Ovary (tissue), 9 donors: ENCODE measurements around the gene CYB5A. TPM values are rescaled to one million over a fixed set of nuclear protein-coding genes. Genes with fewer than 3 reads are reported as not detected.

ENCODE experiments used
- DNase-seq, 5 donors: peaks; one replicate each; pipeline ENCODE4 v3.0.0-alpha.2; 2019 to 2020
- H3K27ac ChIP-seq, 2 donors: fragments of 200-600 bp; one replicate each; pipeline versions ENCODE4 v1.5.1 to v1.8.0; 2019 to 2022
- H3K27me3 ChIP-seq: fragments of 200-600 bp; one replicate; pipeline ENCODE4 v1.8.0; 2022
- H3K36me3 ChIP-seq: fragments of 200-600 bp; sonication (generic); one replicate; pipeline ENCODE4 v1.5.1; 2019
- H3K4me1 ChIP-seq: one replicate; pipeline ENCODE4 v1.8.1; 2013; ENCODE audit warnings: mild to moderate bottlenecking, moderate library complexity; ENCODE audit not compliant: insufficient read depth
- H3K4me3 ChIP-seq: fragments of 200-600 bp; sonication (generic); one replicate; pipeline ENCODE4 v1.5.1; 2017
- H3K9me3 ChIP-seq, 2 donors: fragments of 200-600 bp in 1 of 2; sonication (generic) in 1 of 2; one replicate each; pipeline versions ENCODE4 v1.5.1 to v1.8.1; 2013 to 2019; ENCODE audit warnings: mild to moderate bottlenecking in 1 of 2, moderate library complexity in 1 of 2
- CTCF ChIP-seq, 3 donors: fragments of 450-650 bp in 2 of 3; fragments of 200-600 bp in 1 of 3; IDR thresholded peaks; one replicate each; pipeline versions ENCODE4 v1.5.1 to v1.8.0; 2016 to 2022; ENCODE audit warnings: antibody characterized with exemption in 3 of 3, mild to moderate bottlenecking in 1 of 3
- EP300 ChIP-seq: sonication (generic); formaldehyde crosslinking; IDR thresholded peaks from one replicate; pipeline ENCODE4 v1.6.1; 2017; ENCODE audit warnings: antibody characterized with exemption
- POLR2A ChIP-seq: fragments of 450-650 bp; IDR thresholded peaks from one replicate; pipeline ENCODE4 v1.6.1; 2017; ENCODE audit warnings: antibody characterized with exemption, mild to moderate bottlenecking, moderate library complexity
- WGBS, 3 donors: extraction: QIAGEN DNeasy Blood & Tissue Kit in 1 of 3; methylation state at CpG; one replicate each; pipeline versions ENCODE4 v1.1.5 to v1.1.7; 2013 to 2017; 5-methylcytosine and 5-hydroxymethylcytosine counted together
- intact Hi-C, 4 donors: fragments of 100-400 bp; cut with DNase I; formaldehyde crosslinking; loops; one replicate each; pipeline versions ENCODE4 v1.11.0 to v1.15.1; 2022 to 2023
- polyA plus RNA-seq, 2 donors: library from polyadenylated mRNA; stranded (reverse); fragments of 200-250 nt in 1 of 2; fragments of 350-450 nt in 1 of 2; fragmentation: Illumina TruSeq in 1 of 2; extraction: RNeasy Lipid Tissue Mini Kit (QIAGEN cat#74804) in 1 of 2; gene quantifications; one replicate each; pipeline ENCODE4 v1.2.3, GENCODE V29; 2013 to 2014
- total RNA-seq, 7 donors: library from RNA; depleted of rRNA in 2 of 7; stranded (reverse); fragments of >200 nt in 2 of 7; fragmentation: NEBNext Ultra II Directional in 3 of 7; extraction: Animal tissue kit (Norgen Biotek cat#: 25700) in 3 of 7; gene quantifications; one replicate each; pipeline versions ENCODE4 v1.1.0 to v1.2.4, GENCODE V29; 2016 to 2023
- donor health status: DM: no; HTN: no; CAD: no; lungs with moderate emphysema.
- donor health status: DM: no; HTN: no; CAD: no.
- donor health status: Bipolar disorder and iron deficiency.
- donor health status: DM: yes; HTN: yes; CAD: no.
- donor health status: DM: no; HTN: no; CAD: no.
- donor health status: DM: yes; HTN: yes; CAD: no.

CYB5A gene
- total and polyA plus RNA-seq, 9 donors, result 158 to 454 (median 293) TPM

GRCh38 chr18:74239567-74239966, 52.2 kb downstream of the CYB5A start:
- no peaks in the 10 kb centered on the region for H3K9me3 ChIP-seq
- H3K4me1 ChIP-seq, result peaks cover 28% of the 10 kb centered on the region
- no peak overlapping the region for H3K4me3 ChIP-seq
- no peaks in the 10 kb centered on the region for H3K36me3 ChIP-seq
- no peak overlapping the region for H3K27ac ChIP-seq
- no peak for DNase-seq
- H3K27me3 ChIP-seq, result no peaks in the 10 kb centered on the region
- intact Hi-C loops, result loop anchor here in 1 of 4 donors (10.0 kb wide), 1 partner anchor 45 kb away; no protein-coding TSS in a partner anchor
- 94 to 95% (median 95%) methylated on average over 1 of the region's 1 CpG for WGBS, 3 donors
- no peak for TF ChIP-seq CTCF (IDR thresholded peaks at IDR 0.05)
- no peak for TF ChIP-seq POLR2A
- no peak for TF ChIP-seq EP300

- intact Hi-C loops, result loop anchor here in 1 of 4 donors (10.0 kb wide), 1 partner anchor 50 kb away; no protein-coding TSS in a partner anchor
- no peak for TF ChIP-seq CTCF (IDR thresholded peaks at IDR 0.05)
- TF ChIP-seq POLR2A, result no peak
- TF ChIP-seq EP300, result peak; percentile 63
- Histone ChIP-seq H3K4me3 (no peak overlapping the region), H3K4me1 (peaks cover 23% of the 10 kb centered on the region), H3K27me3 (no peaks in the 10 kb centered on the region), H3K36me3 (no peaks in the 10 kb centered on the region), H3K27ac (peak overlapping the region; percentile 61 to 95), H3K9me3 (no peaks in the 10 kb centered on the region)
- DNase-seq, result peak in 3 of 5 donors; percentile 61 to 79 (median 73)
- WGBS, 3 donors, result 32 to 39% (median 38%) methylated on average over 10 of the region's 10 CpGs
Measured at GRCh38 chr18:74234326-74235171, 57.2 kb downstream of the CYB5A start.

GRCh38 chr18:74233933-74234325, 57.8 kb downstream of the CYB5A start:
- H3K9me3 ChIP-seq, result no peaks in the 10 kb centered on the region
- no peaks in the 10 kb centered on the region for H3K36me3 ChIP-seq
- TF ChIP-seq CTCF (IDR thresholded peaks at IDR 0.05) (no peak), EP300 (no peak), POLR2A (no peak)
- intact Hi-C loops, result loop anchor here in 1 of 4 donors (10.0 kb wide), 1 partner anchor 51 kb away; no protein-coding TSS in a partner anchor
- H3K27me3 ChIP-seq, result no peaks in the 10 kb centered on the region
- peak in 1 of 5 donors; percentile 55 for DNase-seq
- WGBS, 3 donors, result 6 to 16% (median 7%) methylated on average over 3 of the region's 3 CpGs
- H3K4me3 ChIP-seq, result no peak overlapping the region
- H3K4me1 ChIP-seq, result peaks cover 23% of the 10 kb centered on the region
- H3K27ac ChIP-seq, result peak overlapping the region; percentile 47 to 95

GRCh38 chr18:74230922-74231714, 60.6 kb downstream of the CYB5A start:
- 79 to 90% (median 87%) methylated on average over 7 of the region's 7 CpGs for WGBS, 3 donors
- intact Hi-C loops, result loop anchor here in 1 of 4 donors (10.0 kb wide), 1 partner anchor 54 kb away; no protein-coding TSS in a partner anchor

More at GRCh38 chr18:74230922-74231714, 60.6 kb downstream of the CYB5A start:
- Histone ChIP-seq H3K4me3 (no peak overlapping the region), H3K27me3 (no peaks in the 10 kb centered on the region), H3K36me3 (no peaks in the 10 kb centered on the region), H3K4me1 (peaks cover 15% of the 10 kb centered on the region), H3K9me3 (no peaks in the 10 kb centered on the region), H3K27ac (no peak overlapping the region)
- TF ChIP-seq POLR2A (no peak), CTCF (IDR thresholded peaks at IDR 0.05) (no peak), EP300 (no peak)
- DNase-seq, result no peak
